HepG2 (cell line): ENCODE results near the gene FOSL2. TPM values are rescaled to one million over a fixed set of nuclear protein-coding genes. Genes with fewer than 3 reads are reported as not detected.

Experiments used
- ARID5B ChIP-seq: IDR thresholded peaks from 2 replicates; pipeline ENCODE4 v1.4.0; 2020; ENCODE audit warnings: mild to moderate bottlenecking, missing genetic modification reagents
- DZIP1 ChIP-seq: sonication (generic); formaldehyde crosslinking; IDR thresholded peaks from 2 replicates; pipeline ENCODE4 v1.5.0; 2020; ENCODE audit warnings: mild to moderate bottlenecking, missing genetic modification reagents
- MBD4 ChIP-seq: IDR thresholded peaks from 2 replicates; pipeline ENCODE4 v1.6.1; 2012; ENCODE audit warnings: low read length, inconsistent platforms, borderline replicate concordance
- MTA1 ChIP-seq: sonication (generic); formaldehyde crosslinking; IDR thresholded peaks from 2 replicates; pipeline ENCODE4 v1.4.0; 2020; ENCODE audit warnings: missing genetic modification reagents, mild to moderate bottlenecking, borderline replicate concordance
- SALL1 ChIP-seq: sonication (generic); formaldehyde crosslinking; IDR thresholded peaks from 2 replicates; pipeline ENCODE4 v1.8.0; 2022; ENCODE audit warnings: mild to moderate bottlenecking, missing genetic modification reagents
- SOX5 ChIP-seq: IDR thresholded peaks from 2 replicates; pipeline ENCODE4 v1.6.1; 2016; ENCODE audit warnings: borderline replicate concordance
- SOX6 ChIP-seq, 2 experiments: fragments of 450-650 bp in 1 of 2; sonication (generic) in 1 of 2; formaldehyde crosslinking in 1 of 2; IDR thresholded peaks; 2 replicates each; pipeline versions ENCODE4 v1.4.0 to v1.6.1; 2017 to 2020; ENCODE audit warnings: antibody characterized with exemption in 1 of 2, mild to moderate bottlenecking in 1 of 2, missing genetic modification reagents in 1 of 2
- ZNF317 ChIP-seq: sonication (generic); formaldehyde crosslinking; IDR thresholded peaks from 2 replicates; pipeline ENCODE4 v1.5.0; 2020; ENCODE audit warnings: mild to moderate bottlenecking, missing genetic modification reagents
- polyA plus RNA-seq, 8 experiments: library from polyadenylated mRNA; depleted of rRNA in 3 of 8; stranded (reverse) in 7 of 8; unstranded in 1 of 8; fragments of >200 nt; fragmentation: Illumina TruSeq in 4 of 8; extraction: Trizol in 4 of 8; gene quantifications; 2 replicates each; pipeline versions ENCODE4 v1.2.1 to v1.2.3, GENCODE V29; 2011 to 2016; ENCODE audit warnings: low read depth in 4 of 8, missing spikeins in 1 of 8, mixed read lengths in 1 of 8; ENCODE audit not compliant: insufficient read depth in 1 of 8
- total RNA-seq, 5 experiments: library from RNA; depleted of rRNA; stranded (reverse); fragments of >200 nt; fragmentation: Illumina TruSeq; extraction: Trizol; gene quantifications; 2 replicates each; pipeline ENCODE4 v1.2.3, GENCODE V29; 2016; ENCODE audit warnings: low read depth in 1 of 5
- TF ChIP-seq, protein P1 (sequence below): sonication (generic); formaldehyde crosslinking; IDR thresholded peaks from 2 replicates; pipeline ENCODE4 v1.5.1; 2020; ENCODE audit warnings: mild to moderate bottlenecking, missing genetic modification reagents, moderate library complexity
- TF ChIP-seq, protein P2 (sequence below), 2 experiments: IDR thresholded peaks; 2 replicates each; pipeline ENCODE4 v1.6.1; 2011 to 2012; ENCODE audit warnings: low read length in 2 of 2, borderline replicate concordance in 1 of 2, low read depth in 1 of 2, mild to moderate bottlenecking in 1 of 2, moderate library complexity in 1 of 2
- TF ChIP-seq, protein P3 (sequence below): sonication (generic); formaldehyde crosslinking; IDR thresholded peaks from 2 replicates; pipeline ENCODE4 v1.8.1; 2023; ENCODE audit warnings: mild to moderate bottlenecking, missing genetic modification reagents

Gene FOSL2
- total and polyA plus RNA-seq, 2 of the 13 experiments (the other 11 are each of a cell fraction or from before 2014, with no cell fraction given) = 3.4 to 18.1 TPM

DNA sequence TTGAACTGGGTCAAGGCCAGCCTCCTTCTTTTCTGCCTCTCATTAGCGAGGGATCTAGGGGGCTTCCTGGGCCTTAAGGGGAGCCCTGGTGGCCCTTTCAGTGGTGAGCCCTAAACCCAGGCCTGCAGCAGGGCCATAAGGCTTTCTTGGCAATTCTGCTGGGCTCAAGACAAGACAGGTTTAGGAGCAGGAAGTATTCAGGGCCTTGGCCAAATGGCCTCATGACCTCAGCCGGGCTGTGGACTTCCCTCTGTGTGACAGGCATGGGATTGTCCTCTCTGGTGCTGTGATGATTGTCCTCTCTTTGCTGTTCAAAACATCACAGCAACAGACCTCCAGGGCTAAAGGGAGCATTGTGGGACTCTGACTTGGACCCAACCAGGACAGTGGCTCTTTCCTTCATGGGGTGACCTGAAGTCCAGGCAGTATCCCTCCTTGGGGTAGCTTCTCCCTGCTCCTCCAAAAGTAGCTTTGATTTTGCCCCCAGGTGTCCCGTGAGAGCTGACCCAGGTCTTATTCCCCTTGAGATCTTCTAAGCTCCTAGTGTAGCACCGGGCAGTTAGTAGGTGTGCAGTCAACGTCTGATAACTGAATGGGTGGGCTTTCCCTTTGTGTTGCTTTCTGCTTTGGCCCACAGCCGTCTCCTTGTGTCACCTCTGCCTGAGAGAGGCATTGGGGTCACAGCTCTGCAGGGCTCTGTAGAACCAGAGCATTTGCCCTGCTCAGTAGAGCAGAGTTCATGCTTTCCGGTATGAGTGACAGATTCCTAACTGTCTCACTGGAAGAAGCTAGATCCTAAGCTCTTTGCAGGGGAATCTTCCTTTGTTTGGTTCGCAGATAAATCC is 14.7 kb downstream of the FOSL2 start (continued):
- TF ChIP-seq, protein P1, sequence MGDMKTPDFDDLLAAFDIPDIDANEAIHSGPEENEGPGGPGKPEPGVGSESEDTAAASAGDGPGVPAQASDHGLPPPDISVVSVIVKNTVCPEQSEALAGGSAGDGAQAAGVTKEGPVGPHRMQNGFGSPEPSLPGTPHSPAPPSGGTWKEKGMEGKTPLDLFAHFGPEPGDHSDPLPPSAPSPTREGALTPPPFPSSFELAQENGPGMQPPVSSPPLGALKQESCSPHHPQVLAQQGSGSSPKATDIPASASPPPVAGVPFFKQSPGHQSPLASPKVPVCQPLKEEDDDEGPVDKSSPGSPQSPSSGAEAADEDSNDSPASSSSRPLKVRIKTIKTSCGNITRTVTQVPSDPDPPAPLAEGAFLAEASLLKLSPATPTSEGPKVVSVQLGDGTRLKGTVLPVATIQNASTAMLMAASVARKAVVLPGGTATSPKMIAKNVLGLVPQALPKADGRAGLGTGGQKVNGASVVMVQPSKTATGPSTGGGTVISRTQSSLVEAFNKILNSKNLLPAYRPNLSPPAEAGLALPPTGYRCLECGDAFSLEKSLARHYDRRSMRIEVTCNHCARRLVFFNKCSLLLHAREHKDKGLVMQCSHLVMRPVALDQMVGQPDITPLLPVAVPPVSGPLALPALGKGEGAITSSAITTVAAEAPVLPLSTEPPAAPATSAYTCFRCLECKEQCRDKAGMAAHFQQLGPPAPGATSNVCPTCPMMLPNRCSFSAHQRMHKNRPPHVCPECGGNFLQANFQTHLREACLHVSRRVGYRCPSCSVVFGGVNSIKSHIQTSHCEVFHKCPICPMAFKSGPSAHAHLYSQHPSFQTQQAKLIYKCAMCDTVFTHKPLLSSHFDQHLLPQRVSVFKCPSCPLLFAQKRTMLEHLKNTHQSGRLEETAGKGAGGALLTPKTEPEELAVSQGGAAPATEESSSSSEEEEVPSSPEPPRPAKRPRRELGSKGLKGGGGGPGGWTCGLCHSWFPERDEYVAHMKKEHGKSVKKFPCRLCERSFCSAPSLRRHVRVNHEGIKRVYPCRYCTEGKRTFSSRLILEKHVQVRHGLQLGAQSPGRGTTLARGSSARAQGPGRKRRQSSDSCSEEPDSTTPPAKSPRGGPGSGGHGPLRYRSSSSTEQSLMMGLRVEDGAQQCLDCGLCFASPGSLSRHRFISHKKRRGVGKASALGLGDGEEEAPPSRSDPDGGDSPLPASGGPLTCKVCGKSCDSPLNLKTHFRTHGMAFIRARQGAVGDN (CRISPR knock-in tag) = peak; percentile 39
- TF ChIP-seq MTA1 (CRISPR knock-in tag) = 0 out of 2 replicates have a peak, but pooled peaks have one; percentile 25
- TF ChIP-seq, protein P2, sequence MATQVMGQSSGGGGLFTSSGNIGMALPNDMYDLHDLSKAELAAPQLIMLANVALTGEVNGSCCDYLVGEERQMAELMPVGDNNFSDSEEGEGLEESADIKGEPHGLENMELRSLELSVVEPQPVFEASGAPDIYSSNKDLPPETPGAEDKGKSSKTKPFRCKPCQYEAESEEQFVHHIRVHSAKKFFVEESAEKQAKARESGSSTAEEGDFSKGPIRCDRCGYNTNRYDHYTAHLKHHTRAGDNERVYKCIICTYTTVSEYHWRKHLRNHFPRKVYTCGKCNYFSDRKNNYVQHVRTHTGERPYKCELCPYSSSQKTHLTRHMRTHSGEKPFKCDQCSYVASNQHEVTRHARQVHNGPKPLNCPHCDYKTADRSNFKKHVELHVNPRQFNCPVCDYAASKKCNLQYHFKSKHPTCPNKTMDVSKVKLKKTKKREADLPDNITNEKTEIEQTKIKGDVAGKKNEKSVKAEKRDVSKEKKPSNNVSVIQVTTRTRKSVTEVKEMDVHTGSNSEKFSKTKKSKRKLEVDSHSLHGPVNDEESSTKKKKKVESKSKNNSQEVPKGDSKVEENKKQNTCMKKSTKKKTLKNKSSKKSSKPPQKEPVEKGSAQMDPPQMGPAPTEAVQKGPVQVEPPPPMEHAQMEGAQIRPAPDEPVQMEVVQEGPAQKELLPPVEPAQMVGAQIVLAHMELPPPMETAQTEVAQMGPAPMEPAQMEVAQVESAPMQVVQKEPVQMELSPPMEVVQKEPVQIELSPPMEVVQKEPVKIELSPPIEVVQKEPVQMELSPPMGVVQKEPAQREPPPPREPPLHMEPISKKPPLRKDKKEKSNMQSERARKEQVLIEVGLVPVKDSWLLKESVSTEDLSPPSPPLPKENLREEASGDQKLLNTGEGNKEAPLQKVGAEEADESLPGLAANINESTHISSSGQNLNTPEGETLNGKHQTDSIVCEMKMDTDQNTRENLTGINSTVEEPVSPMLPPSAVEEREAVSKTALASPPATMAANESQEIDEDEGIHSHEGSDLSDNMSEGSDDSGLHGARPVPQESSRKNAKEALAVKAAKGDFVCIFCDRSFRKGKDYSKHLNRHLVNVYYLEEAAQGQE (IDR thresholded peaks at IDR 0.05; ENCODE audit: borderline replicate concordance in 1 of 2, low read depth in 1 of 2, low read length in 2 of 2) = no peak
- TF ChIP-seq ZNF317 (CRISPR knock-in tag) = no peak
- peak; percentile 11; the same call in 1 of the 2 replicates for TF ChIP-seq SALL1 (CRISPR knock-in tag)
- TF ChIP-seq DZIP1 = 0 out of 2 replicates have a peak, but pooled peaks have one; percentile 19
- TF ChIP-seq SOX6 (IDR thresholded peaks at IDR 0.05) = no peak
- no peak for TF ChIP-seq SOX6 (CRISPR knock-in tag; IDR thresholded peaks at IDR 0.05)
- TF ChIP-seq SOX5 (CRISPR knock-in tag) = 0 out of 2 replicates have a peak, but pooled peaks have one; percentile 13
- TF ChIP-seq ARID5B (CRISPR knock-in tag) = no peak
- TF ChIP-seq, protein P3, sequence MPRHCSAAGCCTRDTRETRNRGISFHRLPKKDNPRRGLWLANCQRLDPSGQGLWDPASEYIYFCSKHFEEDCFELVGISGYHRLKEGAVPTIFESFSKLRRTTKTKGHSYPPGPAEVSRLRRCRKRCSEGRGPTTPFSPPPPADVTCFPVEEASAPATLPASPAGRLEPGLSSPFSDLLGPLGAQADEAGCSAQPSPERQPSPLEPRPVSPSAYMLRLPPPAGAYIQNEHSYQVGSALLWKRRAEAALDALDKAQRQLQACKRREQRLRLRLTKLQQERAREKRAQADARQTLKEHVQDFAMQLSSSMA (CRISPR knock-in tag) = no peak
- TF ChIP-seq MBD4 = no peak
